ENCODE data around the gene PRKCZ. TPM values are rescaled to one million over a fixed set of nuclear protein-coding genes. Genes with fewer than 3 reads are reported as not detected.

PRKCZ gene
- total and polyA plus RNA-seq, 12 donors, result 8.4 to 18.4 (median 14.5) TPM

GRCh38 chr1:2182376-2182775, 132.2 kb downstream of the PRKCZ start:
- Histone ChIP-seq H3K36me3 (peaks cover 0 to 25% (median 0%) of the 10 kb centered on the region in 9 donors), H3K9me3 (no peaks in the 10 kb centered on the region), H3K4me1 (no peaks in the 10 kb centered on the region), H3K27me3 (no peaks in the 10 kb centered on the region), H3K27ac (no peak overlapping the region), H3K4me3 (no peak overlapping the region)
- no peak for TF ChIP-seq CTCF (IDR thresholded peaks at IDR 0.05)
- WGBS, 2 donors, result 95% methylated on average over 13 of the region's 13 CpGs
- intact Hi-C loops (cut with DNase I), result loop anchor here in 1 of 10 donors (10.0 kb wide), 1 partner anchor 48 kb away; no protein-coding TSS in a partner anchor
- no peak for DNase-seq
- no peak for ATAC-seq

GRCh38 chr1:2183937-2184334, 133.7 kb downstream of the PRKCZ start:
- no peak for ATAC-seq
- no peak for TF ChIP-seq CTCF (IDR thresholded peaks at IDR 0.05)
- Histone ChIP-seq H3K27ac (no peak overlapping the region), H3K36me3 (peaks cover 0 to 20% (median 0%) of the 10 kb centered on the region in 9 donors), H3K9me3 (no peaks in the 10 kb centered on the region), H3K4me3 (no peak overlapping the region), H3K4me1 (peaks cover 0 to 2% (median 0%) of the 10 kb centered on the region in 9 donors), H3K27me3 (no peaks in the 10 kb centered on the region)
- intact Hi-C loops (cut with DNase I), result loop anchor here in 1 of 10 donors (10.0 kb wide), 1 partner anchor 49 kb away; no protein-coding TSS in a partner anchor
- no peak for DNase-seq
- WGBS, 2 donors, result 88 to 96% methylated on average over 15 of the region's 15 CpGs

- intact Hi-C loops (cut with DNase I), result loop anchor here in 1 of 10 donors (10.0 kb wide), 1 partner anchor 50 kb away; no protein-coding TSS in a partner anchor
- H3K9me3 ChIP-seq, result no peaks in the 10 kb centered on the region
- no peak for DNase-seq
- no peaks in the 10 kb centered on the region for H3K27me3 ChIP-seq
- H3K36me3 ChIP-seq, result peaks cover 0 to 20% (median 0%) of the 10 kb centered on the region in 9 donors
- H3K27ac ChIP-seq, result no peak overlapping the region
- H3K4me1 ChIP-seq, result peaks cover 0 to 6% (median 0%) of the 10 kb centered on the region in 9 donors
- H3K4me3 ChIP-seq, result no peak overlapping the region
- 91 to 92% methylated on average over 18 of the region's 18 CpGs for WGBS, 2 donors
- no peak for ATAC-seq
- no peak for TF ChIP-seq CTCF (IDR thresholded peaks at IDR 0.05)
Measured at GRCh38 chr1:2184531-2184930, 134.3 kb downstream of the PRKCZ start.

DNA sequence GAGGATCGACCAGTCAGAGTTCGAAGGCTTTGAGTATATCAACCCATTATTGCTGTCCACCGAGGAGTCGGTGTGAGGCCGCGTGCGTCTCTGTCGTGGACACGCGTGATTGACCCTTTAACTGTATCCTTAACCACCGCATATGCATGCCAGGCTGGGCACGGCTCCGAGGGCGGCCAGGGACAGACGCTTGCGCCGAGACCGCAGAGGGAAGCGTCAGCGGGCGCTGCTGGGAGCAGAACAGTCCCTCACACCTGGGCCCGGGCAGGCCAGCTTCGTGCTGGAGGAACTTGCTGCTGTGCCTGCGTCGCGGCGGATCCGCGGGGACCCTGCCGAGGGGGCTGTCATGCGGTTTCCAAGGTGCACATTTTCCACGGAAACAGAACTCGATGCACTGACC, 134.7 kb downstream of the PRKCZ start:
- DNase-seq (no peak), ATAC-seq (no peak)
- Histone ChIP-seq H3K36me3 (peaks cover 0 to 20% (median 0%) of the 10 kb centered on the region in 9 donors), H3K27ac (no peak overlapping the region), H3K4me3 (no peak overlapping the region), H3K27me3 (no peaks in the 10 kb centered on the region), H3K9me3 (no peaks in the 10 kb centered on the region), H3K4me1 (peaks cover 0 to 9% (median 2%) of the 10 kb centered on the region in 9 donors)
- 94% methylated on average over 33 of the region's 33 CpGs for WGBS, 2 donors
- intact Hi-C loops (cut with DNase I), result loop anchor here in 1 of 10 donors (10.0 kb wide), 1 partner anchor 50 kb away; no protein-coding TSS in a partner anchor
- TF ChIP-seq CTCF (IDR thresholded peaks at IDR 0.05), result no peak
